GM19035 (cell line): Measurements from ENCODE around the gene SLC25A42.

ENCODE experiments used
- ATAC-seq: cut with Tn5 transposase; IDR thresholded peaks from one replicate; pipeline ENCODE4 v1.9.1; 2021; ENCODE audit not compliant: unreplicated experiment

Gene SLC25A42

GRCh38 chr19:19157808-19158207 is 94.0 kb downstream of the SLC25A42 start:
- no peak for ATAC-seq

GRCh38 chr19:19159534-19159933 is 95.7 kb downstream of the SLC25A42 start:
- no peak for ATAC-seq

- ATAC-seq = no peak
Measured at GRCh38 chr19:19160461-19161035, 96.8 kb downstream of the SLC25A42 start.

GRCh38 chr19:19162495-19162894 is 98.7 kb downstream of the SLC25A42 start:
- no peak for ATAC-seq
